Bone marrow (tissue), 2 donors: ENCODE measurements around the gene HACD4.

Experiments
- DNase-seq, 2 donors: peaks; one replicate each; lab custom pipeline; 2025; lab: John Stamatoyannopoulos, UW

HACD4 gene

GRCh38 chr9:20973246-20973947, 58.0 kb downstream of the HACD4 start:
- DNase-seq, result peak in 1 of 2 donors; percentile 36

- no peak for DNase-seq
Observed at GRCh38 chr9:20972684-20973083, 58.8 kb downstream of the HACD4 start.

- no peak for DNase-seq
Observed at GRCh38 chr9:20962536-20963225, 68.8 kb downstream of the HACD4 start.

GRCh38 chr9:20950707-20951106, 80.7 kb downstream of the HACD4 start:
- no peak for DNase-seq
